SIG-M5 treated with dmso at 0.1 percent for 504 hours (cell line): Measurements from ENCODE around the gene NOM1.
"Not testable (repeated sequence)": the region's sequence is repeated elsewhere in the genome, so short reads cannot be mapped to it uniquely, and the experiment has no call there.

Experiments
- DNase-seq: peaks from one replicate; lab custom pipeline; 2025; ENCODE audit not compliant: unreplicated experiment; lab: John Stamatoyannopoulos, UW

Gene NOM1

GRCh38 chr7:156940421-156941122, 8.9 kb upstream of the NOM1 start:
- no peak for DNase-seq

DNA sequence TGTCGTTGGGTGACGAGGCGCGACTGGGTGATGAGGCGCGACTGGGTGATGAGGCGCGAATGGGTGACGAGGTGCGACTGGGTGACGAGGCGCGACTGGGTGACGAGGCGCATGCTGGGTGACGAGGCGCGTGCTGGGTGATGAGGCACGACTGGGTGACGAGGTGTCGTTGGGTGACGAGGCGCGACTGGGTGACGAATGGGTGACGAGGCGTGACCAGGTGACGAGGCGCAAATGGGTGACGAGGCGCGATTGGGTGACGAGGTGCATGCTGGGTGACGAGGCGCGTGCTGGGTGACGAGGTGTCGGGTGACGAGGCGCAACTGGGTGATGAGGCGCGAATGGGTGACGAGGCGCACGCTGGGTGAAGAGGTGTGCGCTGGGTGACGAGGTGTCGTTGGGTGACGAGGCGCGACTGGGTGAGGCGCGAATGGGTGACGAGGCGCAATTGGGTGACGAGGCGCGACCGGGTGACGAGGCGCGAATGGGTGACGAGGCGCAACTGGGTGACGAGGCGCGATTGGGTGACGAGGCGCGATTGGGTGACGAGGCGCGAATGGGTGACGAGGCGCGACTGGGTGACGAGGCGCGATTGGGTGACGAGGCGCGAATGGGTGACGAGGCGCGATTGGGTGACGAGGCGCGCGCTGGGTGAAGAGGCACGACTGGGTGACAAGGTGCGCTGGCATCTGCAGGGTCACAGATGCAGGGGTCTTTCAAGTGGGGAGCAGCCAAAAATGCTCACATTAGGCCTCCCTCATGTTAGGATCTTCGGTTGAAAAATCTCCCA, 7.9 kb upstream of the NOM1 start:
- no peak for DNase-seq

- no peak for DNase-seq
Measured at GRCh38 chr7:156942708-156943090, 6.8 kb upstream of the NOM1 start.

DNA sequence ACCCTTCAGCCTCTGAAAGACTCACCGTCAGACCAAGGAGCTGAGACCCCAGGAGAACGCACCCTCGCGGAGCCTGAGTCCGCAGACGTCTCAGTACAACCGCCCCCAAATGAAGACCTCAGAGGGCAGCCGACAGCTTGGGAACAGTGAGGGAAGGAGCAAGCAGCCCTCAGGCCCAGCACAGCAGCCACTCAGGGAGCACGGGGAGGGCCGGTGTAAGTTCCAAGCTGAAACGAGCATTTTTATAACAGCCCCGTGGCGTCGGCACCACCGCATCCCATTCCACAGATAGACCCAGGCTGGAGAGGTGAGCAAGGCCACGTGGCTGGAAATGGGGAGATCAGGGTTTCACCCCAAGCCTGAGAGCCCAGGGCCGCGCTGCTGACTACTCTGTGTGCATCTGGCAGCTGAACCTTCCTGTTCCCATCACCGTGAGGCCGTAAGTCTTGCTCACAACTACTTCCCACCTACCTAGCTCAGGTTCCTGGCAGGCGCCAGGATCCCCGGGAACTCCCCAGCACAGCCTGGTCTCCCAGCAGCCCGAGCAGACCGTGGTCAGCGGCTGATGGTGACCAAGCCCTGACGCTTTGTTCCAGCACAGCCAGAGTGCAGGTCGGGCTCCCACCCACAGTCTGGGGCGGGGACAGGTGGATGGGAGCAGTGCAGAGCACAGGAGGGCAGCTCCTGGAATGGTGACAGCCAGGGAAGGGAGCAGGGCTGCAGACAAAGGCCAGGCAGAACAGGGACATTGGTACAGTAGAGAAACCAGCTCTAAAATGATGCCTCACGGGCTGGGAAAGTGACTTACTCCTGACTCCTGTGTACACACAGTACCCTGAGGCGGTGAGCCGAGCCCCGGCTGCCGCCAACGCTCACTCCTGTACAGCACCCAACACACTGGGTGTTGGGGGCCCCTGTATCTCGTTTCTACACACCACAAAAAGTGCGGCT, 6.1 kb upstream of the NOM1 start:
- DNase-seq = no peak

DNA sequence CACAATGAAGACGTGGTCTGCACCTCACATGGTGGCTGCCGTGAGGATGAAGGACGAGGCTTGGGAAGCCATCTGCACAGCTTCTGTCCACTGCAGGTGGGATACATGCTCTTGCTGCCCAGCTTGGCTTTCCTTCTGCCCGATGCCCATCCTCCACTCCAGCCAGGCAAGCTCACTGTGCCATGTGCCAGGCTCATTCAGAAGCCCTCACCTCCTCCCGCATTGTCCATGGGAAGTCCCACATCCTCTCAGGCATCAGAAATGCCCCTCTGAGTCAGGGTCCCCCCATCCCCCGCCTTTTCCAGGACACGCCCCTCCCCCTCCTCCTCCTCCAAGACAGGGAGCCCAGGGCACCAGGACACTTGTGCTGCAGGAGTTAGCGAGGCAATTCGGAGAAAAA, 4.6 kb upstream of the NOM1 start:
- DNase-seq = no peak

DNA sequence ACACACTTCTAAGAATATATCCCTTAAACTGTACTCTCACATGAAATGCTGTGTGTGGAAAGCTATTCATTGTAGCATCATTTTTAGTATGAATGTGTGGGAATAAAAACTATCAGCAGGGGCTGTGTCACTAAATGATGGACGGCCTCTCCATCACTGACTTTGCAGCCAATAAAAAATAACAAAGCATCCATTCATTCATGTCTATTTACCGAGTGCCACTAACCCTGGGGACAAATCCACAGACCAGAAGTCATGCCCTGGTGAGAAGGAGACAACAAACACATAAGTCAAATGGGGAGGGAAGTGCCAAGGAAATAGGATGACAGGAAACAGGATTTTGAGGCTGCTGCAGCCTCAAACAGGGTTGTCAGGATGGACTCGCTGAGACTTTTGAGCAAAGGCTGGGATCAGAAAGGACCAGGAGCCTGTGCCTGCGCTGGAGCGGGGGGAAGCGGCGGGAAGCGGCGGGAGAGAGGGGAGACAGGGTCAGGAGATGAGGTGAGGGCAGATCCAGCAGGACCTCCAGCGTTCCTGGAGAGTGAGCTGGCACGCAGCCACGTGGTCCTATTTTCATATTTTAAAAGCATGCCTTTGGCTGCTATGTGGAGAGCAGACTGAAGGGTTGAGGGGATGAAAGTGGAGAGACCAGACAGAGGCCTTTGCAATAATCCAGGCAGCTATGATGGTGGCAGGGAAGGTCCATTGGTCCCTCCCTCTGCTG, 2.2 kb upstream of the NOM1 start:
- no peak for DNase-seq

DNA sequence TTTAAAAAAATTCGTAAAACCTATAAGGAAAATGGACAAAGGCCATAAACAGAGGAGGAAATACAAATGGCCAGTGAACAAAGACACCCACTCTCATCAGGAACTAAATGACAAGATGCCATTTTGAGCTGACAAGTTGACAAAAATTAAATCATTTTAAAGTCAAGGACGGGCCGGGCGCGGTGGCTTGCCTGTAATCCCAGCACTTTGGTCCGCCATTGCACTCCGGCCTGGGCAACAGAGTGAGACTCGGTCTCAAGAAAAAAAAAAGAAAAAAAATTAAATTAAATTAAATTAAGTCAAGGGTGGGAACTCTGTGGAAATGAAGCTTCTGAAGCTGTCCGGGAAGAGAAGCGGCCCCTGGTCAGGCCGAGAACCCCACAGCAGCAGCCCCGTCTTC, 1.2 kb upstream of the NOM1 start:
- peak; percentile 20 for DNase-seq

GRCh38 chr7:156950381-156950858, 908 bp downstream of the NOM1 start:
- DNase-seq = peak; percentile 39

- not testable (repeated sequence) for DNase-seq
Measured at GRCh38 chr7:156953215-156953614, 3.7 kb downstream of the NOM1 start.

DNA sequence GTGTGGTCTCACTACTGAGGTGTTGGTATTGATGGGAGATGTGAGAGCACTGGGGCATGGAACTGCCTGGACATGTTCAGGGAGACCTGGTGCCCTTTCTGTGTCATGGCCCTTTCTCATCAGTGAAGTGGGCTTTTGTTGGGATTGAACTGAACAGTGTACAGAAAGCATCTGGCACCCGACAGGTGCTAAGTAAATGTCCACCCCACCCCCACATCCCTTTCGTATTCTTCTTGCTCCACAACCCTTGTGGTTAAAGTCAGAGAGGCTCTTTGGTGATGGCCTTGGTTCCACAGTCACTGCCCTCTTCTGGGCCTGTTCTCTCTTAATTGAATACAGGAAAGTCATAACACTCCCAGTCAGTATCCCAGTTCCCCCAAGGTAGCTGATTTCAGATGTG, 5.4 kb downstream of the NOM1 start:
- no peak for DNase-seq

DNA sequence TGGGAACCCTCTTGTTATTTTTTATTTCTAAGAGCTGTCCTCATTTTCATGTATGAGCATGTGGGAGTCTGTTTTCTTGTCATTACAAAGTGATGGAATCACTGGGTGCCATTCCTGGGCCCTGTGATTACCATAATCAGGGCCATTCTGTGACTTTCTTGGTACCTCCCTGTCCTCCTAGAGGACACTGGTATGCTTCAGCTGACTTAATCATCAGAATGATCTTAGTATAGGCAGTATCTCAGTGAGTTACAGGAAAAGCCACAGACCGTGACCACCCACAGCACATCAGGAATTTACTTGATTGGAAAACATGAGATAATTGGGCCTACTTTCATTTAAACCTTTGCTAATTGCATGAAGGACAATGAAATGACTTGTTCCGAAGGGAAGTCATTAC, 7.2 kb downstream of the NOM1 start:
- DNase-seq = no peak

- no peak for DNase-seq
Measured at GRCh38 chr7:156962145-156962544, 12.6 kb downstream of the NOM1 start.

DNA sequence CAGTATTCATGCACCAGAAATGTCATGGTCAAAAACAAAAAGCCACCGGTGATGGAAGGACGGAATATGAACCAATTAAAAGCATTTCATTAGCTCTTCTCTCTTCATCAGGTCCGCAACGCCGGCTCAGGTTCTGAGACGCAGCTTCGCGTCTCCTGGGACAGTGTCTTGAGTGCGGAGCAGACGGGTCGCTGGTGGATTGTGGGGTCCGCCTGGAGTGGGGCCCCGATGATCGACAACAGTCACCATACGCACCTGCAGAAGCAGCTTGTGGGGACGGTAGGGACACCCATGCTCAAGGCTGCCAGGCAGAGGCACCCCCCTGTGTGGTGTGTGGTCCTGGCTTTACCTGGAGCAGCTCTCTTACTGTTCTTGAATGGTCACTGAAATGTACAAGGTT, 13.4 kb downstream of the NOM1 start:
- DNase-seq = no peak

- DNase-seq = no peak
Measured at GRCh38 chr7:156963472-156963871, 14.0 kb downstream of the NOM1 start.

- DNase-seq = no peak
Measured at GRCh38 chr7:156964971-156965370, 15.5 kb downstream of the NOM1 start.

DNA sequence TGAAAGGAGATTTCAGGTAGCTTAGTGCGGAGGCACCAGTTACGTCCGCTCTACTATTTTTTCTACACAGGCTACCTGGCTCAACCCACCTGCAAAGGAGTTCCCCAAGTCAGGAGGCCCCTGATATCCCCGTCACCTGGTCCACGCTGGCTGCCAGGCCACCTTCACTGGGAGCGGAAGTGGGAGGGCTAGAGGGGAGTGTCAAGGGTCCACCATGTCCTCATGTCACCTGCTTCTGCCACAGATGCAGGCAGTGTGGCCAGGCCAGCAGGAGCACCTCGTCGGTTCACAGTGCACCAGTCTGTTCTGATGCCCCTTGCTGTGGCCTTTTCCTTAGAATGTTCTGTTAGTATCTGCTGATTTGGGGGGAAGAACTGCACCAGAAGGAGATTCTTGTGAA, 16.9 kb downstream of the NOM1 start:
- no peak for DNase-seq

GRCh38 chr7:156968183-156968582, 18.7 kb downstream of the NOM1 start:
- DNase-seq = no peak

DNA sequence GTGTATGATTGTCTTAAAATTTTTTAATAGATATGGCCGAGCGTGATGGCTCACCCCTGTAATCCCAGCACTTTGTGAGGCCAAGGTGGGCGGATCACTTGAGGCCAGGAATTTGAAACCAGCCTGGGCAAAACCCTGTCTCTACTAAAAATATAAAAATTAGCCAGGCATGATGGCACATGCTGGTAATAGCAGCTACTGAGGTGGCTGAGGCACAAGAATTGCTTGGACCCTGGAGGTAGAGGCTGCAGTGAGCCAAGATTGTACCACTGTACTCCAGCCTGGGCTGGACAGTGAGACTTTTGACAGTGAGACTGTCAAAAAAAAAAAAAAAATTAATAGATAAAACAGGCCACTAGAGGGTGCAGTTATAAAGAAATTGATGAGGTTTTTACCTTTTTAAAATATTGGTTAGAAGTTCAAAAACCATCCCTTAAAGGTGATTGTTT, 20.5 kb downstream of the NOM1 start:
- no peak for DNase-seq

DNA sequence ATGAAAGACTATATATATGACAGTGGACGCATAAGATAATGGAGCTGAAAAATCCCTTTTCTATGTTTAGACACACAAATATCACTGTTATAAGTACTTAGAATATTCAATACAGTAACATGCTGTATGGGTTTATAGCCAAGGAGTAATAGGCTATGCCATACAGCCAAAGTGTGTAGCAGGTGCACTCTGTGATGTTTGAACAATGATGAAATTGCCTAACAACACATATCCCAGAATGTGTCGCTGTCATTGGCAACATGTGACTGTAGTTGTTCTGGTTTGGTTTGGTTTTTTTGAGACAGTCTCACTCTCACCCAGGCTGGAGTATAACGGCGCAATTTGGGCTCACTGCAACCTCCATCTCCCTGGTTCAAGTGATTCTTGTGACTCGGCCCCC, 26.1 kb downstream of the NOM1 start:
- no peak for DNase-seq

GRCh38 chr7:156979007-156979606, 29.6 kb downstream of the NOM1 start:
- DNase-seq = no peak
